NCI-H226 (cell line): ENCODE measurements around the gene MYH6.

ENCODE experiments used
- DNase-seq: peaks from one replicate; pipeline ENCODE4 v3.0.0-alpha.2; 2015

The MYH6 gene

GRCh38 chr14:23353433-23353780, 54.7 kb downstream of the MYH6 start:
- DNase-seq: no peak

DNA sequence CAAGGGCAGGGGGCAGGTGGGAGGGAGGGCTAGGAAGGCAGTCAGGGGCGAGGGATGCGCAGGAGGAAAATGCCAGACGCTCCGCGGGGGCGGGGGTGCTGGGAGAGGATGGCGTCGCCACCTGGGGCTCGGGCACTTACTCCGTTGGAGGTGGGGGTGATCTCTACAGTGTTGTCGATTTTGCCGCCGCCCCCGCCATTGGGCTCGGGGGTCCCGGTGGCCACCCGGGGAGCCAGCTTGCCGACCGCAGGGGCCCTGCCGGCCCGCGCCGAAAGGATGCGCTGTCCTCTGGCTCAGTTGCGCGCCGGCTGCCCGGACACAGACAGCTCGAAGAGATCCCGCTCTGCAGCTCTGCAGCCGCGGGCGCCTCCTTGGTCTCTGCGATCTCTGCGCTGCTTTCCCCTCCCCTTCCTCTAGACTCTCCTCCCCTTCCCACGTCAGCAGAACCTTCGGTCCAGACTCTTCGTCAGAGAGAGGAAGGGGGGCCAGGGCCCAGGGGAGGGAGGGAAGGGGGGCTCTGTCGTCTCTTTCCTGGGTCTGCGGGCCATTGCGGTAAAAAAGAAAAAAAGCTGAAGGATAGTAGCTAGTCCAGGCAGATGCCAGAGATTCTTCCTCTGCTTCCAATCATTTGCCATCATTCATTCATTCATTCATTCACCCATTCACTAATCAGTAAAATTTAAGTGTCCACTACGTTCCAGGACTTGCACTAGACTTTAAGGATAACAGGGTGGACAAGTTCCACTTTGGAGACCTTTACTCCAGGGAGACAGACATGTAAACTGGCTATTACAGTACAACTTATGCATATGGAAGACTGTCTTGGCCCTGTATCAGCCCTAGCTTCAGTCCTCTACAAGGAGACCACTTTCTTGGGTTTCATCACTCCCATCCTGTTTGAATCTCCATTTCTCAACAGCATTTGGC, 55.3 kb downstream of the MYH6 start, which contains the start of gene SLC22A17:
Gene SLC22A17, minus strand, starts transcription at position 382 of the 927 bp plus-strand sequence.
- no peak for DNase-seq

DNA sequence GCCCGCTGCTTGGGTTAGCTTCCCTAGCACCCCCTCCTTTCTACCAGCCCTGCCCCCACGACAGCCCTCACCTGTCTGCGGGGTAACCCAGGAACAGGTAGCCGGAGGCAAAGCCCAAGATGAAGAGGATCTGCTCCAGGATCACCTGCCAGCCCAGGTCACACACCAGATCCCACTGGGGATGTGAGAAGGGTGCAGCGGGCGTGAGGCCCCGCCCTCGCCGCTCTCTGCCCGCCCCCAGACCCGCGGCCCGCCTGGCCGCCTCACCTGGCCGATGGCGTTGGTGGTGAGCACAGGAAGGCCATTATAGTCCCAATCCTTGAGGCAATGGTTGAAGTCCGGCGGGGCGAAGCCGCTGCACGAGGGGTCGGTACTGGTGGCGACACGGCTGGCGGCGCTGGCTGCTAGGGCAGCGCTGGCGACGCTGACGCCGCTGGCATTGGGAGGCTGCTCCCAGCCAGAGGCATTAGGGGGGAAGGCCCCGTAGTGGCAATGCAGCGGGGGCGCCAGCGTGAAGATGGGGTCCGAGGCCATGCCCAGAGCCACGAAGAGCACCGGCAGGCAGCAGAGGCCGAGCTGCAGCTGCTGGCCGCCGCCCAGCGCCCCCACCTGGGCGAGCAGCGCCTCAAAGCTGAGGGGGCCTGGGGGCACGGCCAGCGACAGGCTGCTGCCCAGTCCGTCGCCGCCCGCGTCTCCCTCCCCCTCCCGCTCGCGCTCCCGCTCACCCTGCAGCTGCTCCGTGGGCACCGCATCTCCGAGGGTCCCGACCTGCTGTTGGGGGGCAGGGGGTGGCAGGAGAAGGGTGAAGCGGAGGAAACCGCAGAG, 56.2 kb downstream of the MYH6 start:
- DNase-seq: no peak

DNA sequence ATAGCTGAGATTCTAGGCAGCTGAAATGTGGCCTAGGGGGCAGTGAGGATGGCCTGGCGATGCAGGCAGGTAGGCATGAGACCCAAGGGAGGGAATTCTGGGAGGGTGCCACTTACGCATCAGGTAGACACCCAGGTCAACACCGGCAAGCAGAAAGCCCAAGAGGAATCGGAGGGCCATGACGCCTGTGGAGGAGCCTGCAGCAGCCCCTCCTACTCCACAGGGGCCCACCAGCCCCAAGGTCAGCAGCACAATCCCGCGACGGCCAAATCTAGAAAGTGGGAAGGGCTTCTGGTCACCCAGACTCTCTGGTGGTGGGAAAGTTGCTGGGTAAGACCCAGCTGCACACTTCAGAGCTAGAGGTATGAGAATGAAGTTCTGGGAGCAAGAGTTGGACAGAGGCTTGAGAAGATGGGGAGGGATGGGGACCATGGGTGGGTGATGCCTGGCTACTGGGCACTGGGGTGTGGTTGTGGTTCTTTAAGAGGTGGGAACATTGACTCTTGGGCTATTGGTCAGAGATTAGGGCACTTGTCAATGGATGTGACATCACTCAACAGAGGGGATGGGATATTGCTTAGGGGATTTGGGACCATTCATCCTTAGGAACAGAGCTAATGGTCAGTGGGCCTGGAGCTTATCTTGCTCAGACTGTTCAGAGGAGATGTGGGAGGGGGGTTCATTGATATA, 58.8 kb downstream of the MYH6 start:
- no peak for DNase-seq

- no peak for DNase-seq
Measured at GRCh38 chr14:23348297-23348655, 59.8 kb downstream of the MYH6 start.

DNA sequence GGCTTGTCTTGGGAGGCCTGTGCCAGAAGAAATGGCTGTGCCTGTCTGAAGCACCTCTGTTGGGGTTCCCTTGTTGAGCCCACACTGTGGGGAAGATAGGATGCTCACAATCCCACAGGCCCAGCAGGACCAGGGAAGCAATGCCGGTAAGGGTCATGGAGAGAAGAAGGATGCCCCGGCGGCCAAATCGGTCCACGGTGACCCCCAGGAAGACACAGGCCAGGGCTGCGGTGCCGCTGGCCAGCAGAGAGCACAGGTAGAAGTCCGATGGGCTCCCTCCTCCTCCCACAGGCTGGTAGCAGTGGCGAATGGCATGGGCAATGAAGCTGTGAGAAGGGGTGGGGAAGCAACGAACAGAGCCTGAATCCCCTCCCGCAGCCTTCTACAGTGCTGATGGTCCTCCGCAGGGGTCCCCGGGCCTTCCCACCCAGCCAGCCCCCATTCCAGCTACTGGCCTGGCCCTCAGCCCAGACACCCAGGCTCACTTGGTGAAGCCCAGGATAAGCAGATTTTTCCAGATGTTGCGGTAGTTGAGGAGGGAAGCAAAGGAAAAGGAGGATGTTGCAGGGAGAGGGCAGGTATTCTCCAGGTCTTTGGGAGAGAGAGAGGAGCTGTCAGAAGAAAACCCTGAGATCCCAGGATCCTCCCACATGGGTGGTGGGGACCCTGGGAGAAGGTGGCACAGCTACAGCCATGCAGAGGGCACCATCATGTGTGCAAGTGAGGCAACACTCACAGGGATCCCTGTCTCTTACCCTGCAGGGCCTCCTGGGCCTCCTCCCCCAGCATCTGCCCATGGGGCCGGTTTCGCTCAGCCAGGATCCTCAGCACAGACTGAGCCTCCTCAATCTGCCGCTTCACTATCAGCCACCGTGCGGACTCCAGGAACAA, 60.4 kb downstream of the MYH6 start:
- DNase-seq: no peak

- DNase-seq: no peak
Measured at GRCh38 chr14:23346693-23347405, 61.2 kb downstream of the MYH6 start.

DNA sequence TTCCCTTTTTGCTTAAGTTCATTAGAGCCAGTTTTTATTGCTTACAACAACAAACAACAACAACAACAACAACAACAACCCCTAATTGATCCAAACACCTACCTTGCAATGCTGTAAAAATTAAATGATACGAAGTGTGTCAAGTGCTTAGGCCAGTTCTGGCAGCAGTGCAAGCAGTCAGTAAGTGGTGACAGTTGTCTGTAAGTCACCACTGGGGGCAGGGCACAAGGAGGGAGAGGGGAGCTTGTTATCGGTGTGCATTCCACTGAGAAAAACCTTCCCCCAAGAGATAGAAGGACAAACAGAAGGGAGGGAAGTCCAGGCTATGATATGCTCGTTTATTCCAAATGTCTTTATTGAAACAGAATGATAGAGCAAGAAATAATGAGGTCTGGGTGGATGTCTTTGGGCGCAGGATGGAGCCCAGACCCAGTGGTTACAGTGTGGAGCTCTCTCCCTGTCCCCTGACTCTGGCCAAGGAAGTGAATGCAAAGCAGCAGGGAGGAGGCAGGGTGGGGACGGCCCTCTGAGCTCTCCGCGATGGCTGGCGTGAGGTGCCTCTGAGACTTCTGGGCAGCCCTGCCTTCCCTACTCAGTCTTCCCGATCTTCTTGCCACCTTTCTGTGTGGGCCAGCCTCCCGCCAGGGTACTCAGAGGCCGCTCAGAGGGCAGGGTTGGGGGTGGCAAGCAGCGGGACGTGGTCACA, 61.9 kb downstream of the MYH6 start:
- DNase-seq: no peak

DNA sequence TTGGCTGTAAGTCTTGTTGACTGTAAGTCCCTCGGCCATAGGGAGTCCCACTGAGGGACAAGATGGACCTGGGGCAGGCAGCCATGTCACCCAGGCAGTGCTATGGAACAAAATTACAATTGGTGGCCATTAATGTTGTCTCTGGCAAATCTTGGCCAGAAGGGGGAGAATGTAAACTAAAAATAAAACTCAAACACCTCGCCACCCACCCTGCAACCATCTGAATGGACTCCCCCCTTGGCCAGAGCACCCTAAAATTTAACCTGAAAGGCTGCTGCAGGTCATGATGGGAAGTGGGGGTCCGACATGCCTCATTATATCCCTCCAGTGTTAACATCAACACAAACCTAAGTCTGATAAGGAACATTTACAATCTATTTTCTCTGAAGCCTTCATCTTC, 63.6 kb downstream of the MYH6 start:
- no peak for DNase-seq

GRCh38 chr14:23339506-23340268, 68.4 kb downstream of the MYH6 start:
- DNase-seq: no peak

GRCh38 chr14:23335623-23336022, 72.5 kb downstream of the MYH6 start:
- no peak for DNase-seq
